ENCODE results near the gene PRICKLE3.
"Not testable (repeated sequence)": the region's sequence is repeated elsewhere in the genome, so short reads cannot be mapped to it uniquely, and the experiment has no call there.

PRICKLE3 gene

DNA sequence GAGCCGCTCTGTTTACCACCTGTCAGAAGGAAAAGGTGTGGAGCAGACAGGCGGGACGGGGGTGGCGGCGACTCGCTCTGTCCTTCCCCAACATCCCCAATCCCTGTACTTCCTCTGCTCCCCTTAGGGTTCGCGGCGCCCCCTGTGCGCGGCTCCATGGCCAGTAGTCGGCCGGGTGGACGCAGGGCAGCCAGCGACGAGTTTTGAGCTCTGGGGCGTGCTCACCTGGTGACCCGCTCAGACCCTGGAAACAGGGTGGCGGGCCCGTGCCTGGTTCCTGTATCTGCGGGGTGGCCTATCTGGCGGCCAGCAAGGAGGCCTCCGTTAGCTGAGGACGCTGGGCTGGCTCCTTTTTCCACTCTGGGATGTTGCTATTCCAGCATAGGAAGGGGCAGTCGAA lies 29.0 kb downstream of the PRICKLE3 start:
- DNase-seq (ENCODE audit: low read depth): no peak

DNA sequence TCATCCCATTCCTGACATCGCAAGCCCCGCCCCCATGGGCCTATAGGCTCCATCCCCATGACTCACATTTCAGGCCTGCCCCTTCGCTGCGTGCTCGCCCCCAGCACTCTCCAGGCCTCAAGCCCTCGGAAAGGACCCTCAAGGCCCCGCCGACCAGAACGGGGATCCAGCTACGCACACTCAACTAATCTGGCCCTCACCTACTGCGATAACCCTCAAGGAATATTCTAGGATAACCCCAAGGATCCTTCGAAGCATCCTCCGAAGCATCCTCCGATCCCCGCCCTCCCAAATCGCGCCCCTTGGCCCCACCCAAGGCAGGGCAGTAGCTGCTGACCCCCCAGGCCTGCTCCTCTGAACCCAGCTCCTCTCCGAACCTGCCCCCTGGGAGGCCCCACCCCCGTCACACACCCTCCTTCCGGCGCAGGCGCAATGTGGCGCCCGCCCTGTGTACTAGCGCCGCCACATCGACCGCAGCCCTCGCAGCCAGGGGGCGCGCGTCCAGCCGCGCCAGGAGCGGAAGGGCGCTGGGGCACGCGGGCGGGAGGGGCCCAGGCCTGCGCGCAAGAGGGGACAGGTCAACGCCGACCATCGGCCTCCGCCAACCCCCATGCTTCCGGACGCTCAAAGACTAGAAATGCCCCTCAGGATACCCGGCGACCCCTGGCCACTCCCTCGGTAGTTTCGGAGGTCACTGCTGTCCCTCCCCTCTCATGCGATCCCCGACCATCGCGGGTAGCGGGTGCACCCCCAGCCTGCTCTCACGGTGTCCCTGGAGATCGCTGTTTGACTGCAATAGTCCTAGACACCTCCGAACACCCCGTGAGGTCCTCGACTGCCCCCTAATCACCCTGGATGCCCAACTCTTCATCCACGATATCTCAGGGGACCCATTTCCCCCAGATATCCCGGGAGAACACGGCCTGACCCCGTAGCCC lies 30.0 kb downstream of the PRICKLE3 start:
- DNase-seq (ENCODE audit: low read depth): no peak

DNA sequence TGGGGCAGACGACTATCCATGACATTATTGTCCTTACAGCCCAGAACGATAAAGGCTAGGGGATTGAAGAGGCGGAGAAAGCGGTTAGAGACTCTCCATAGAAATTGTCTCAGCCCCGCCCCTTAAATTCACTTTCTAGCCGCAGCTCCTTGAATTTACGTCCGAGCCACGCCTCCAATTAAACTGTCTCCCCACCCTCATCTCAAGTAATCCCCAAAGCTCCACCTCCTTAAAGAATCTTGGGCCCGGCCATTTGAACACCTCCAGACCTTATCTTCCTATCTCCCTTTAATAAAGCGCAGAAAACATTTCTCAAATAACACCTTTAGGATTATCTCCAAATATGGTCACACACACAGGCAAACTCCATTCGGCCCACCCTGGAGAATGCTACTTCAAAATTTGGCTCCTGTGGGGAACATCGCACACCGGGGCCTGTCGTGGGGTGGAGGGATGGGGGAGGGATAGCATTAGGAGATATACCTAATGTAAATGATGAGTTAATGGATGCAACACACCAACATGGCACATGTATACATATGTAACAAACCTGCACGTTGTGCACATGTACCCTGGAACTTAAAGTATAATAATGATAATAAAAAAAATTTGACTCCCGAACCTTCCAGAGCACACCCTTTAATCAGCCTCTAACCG lies 30.8 kb downstream of the PRICKLE3 start:
- DNase-seq (ENCODE audit: low read depth): no peak

DNA sequence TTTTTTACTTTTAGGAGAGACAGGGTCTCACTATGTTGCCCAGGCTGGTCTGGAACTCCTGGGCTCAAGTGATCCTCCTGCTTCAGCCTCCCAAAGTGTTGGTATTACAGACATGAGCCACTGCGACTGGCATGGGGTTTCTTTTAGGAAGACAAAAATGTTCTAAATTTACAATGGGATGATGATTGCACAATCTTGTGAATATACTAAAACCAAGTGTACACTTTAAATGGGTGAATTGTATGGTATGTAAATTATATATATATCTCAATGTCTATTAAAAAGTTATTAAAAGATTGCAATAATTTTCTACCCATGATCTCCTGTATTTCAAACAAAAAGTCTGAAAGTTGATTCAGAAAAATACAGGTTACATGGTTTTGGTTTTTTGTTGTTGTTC lies 32.7 kb downstream of the PRICKLE3 start:
- DNase-seq (ENCODE audit: low read depth): no peak

DNA sequence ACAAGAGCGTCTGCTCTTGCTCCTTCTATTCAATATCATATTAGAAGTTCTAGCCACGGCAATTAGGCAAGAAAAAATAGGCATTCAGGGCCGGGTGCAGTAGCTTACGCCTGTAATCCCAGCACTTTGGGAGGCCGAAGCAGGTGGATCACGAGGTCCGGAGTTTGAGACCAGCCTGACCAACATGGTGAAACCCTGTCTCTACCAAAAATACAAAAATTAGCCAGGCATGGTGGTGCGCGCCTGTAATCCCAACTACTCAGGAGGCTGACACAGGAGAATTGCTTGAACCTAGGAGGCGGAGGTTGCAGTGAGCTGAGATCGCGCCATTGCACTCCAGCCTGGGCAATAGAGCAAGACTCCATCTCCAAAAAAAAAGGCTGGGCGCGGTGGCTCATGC lies 36.9 kb downstream of the PRICKLE3 start:
- not testable (repeated sequence) for DNase-seq (ENCODE audit: low read depth)

DNA sequence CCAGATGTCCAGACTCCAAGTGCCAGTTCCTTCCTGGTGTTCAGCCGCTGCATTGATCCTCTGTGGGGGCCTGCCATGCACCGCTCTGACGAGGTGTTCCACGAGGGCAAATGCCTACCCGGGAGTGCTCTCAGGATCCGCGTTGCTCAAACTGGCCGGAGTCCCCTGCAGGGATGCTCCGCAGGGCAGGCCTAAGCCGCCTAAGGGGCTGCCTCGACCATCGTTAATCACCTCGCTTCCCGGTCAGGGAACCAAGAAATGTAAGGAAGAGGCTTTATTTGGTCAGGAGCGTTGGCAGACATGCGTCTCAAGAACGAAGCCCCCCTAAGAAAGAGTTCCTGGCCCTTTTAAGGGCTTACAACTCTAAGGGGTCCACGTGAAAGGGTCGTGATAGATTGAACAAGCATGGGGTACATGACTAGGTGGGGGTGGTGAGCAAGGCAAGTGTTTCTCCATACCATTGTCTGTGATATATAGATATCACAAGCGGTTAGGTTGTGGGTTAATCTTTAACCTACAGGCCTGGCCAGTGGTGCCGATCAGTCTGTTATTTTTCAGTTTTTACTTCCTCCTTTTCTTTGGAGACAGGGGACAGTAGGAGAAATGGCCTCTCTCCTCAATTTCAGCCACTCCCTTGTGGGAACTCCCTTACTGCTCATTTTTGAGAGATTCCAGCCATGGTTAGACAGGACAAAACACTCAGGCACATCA lies 37.6 kb downstream of the PRICKLE3 start:
- DNase-seq (ENCODE audit: low read depth): not testable (repeated sequence)

DNA sequence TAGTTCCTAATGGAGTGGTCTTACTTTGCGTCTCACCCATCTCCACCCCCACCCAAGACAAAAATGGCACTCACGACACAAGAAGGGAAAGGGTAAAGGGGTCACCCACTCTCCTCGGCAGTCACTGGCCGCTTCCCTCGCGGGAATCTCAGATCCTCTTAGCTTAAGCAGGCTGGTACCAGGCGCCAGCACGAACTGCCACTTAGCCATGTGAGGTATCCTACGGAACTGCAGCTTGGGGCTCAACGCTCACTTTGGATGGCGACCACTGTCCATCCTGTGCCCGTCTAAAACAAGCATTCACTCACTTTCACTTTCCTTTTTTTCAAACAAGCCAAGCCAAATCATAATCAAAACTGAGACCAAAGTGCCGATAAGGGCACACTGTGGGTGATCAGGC lies 38.2 kb downstream of the PRICKLE3 start:
- DNase-seq (ENCODE audit: low read depth): no peak

DNA sequence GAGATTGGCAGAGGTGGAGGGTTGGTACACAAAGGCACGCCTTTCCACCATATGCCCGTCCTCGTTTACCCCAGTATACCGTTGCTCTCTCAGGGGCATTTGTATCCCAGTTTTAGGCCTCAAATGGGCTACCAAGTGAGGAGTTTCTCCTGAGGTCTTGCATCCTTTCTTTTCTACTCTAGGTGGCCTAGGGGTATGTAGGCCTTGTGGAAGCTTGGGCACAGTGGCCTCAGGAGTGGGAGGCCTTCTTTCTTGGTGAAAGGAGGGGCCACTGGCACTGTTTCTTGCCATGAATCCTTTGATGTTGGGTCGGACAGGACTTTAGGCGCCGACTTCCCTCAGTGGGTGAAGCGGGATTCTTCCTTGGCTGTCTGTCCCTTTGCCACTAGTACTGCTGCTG lies 38.9 kb downstream of the PRICKLE3 start:
- DNase-seq (ENCODE audit: low read depth): no peak

DNA sequence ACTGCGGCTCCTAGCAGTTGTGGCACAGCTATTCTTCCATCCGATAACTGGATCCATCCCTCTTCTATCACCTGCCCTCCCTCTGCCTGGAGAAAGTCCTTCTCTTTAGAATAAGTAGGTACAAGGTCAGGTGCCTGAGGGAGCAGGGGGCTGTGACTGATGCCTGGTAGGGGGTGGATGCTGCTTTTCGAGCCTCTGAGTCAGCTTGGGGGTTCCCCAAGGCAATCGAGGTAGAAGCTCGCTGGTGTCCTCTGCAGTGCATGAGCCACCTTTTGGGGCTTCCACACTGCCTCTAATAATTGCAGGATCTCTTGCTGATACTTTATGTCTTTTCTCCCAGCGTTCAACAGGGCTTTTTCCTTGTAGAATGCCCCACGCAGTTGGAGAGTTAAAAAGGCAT lies 43.0 kb downstream of the PRICKLE3 start:
- DNase-seq (ENCODE audit: low read depth): not testable (repeated sequence)

DNA sequence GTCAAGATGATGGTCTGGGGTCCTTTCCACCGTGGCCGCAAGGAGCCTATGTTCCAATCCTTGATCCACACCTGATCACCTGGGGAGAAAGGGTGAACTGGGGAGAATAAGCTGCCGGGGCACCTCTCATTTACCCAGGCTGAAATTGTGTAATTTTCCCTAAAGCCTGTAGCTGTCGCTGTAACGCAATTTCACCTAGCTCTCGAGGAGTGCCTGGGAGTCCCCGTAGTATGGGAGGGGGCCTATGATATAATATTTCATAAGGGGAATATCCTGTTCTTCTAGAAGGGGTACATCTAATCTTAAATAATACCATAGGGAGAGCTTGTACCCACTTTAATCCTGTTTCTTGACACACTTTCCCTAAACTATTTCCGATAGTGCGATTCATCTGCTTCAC lies 43.9 kb downstream of the PRICKLE3 start:
- not testable (repeated sequence) for DNase-seq (ENCODE audit: low read depth)

DNA sequence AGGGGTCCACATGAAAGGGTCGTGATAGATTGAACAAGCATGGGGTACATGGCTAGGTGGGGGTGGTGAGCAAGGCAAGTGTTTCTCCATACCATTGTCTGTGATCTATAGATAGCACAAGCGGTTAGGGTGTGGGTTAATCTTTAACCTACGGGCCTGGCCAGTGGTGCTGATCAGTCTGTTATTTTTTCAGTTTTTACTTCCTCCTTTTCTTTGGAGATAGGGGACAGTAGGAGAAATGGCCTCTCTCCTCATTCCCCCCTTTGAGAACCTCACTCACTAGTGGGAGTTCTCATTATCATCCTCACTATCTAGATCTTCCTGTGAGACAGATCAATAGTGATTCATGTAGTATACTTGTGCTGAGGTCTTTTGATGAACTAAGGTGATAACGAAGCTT lies 46.5 kb downstream of the PRICKLE3 start:
- no peak for DNase-seq (ENCODE audit: low read depth)

DNA sequence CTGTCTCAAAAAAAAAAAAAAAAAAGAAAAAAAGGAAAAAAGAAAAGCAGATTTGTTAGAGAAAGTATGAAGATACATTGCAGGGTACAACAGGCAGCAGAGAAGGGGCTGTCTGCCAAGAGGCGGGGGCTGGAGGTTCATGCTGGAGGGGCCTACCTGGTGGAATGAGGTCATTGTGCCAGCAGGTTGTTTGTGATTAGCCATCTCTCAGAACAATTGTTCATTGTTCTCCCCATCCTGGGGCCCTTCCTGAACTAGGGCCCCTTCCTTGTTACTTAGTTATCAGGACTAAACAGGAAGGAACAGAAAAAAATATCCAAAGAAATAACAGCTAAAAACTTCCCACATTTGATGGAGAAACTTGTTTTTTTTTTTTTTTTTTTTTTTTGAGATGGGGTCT lies 48.7 kb downstream of the PRICKLE3 start:
- DNase-seq (ENCODE audit: low read depth): no peak

DNA sequence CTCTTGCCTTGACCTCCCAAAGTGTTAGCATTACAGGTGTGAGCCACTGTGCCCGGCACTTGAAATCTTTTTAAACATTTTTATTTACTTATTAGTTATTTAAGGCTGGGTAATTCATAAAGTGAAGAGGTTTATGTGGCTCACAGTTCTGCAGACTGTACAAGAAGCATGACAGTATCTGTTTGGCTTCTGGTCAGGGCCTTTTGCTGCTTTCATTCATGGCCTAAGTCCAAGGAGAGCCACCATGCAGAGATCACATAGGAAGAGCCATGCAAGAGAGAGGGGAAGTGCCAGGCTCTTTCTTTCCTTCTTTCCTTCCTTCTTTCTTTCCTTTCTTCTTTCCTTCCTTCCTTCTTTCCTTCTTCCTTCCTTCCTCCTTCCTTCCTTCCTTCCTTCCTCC lies 52.4 kb downstream of the PRICKLE3 start:
- DNase-seq (ENCODE audit: low read depth): no peak

DNA sequence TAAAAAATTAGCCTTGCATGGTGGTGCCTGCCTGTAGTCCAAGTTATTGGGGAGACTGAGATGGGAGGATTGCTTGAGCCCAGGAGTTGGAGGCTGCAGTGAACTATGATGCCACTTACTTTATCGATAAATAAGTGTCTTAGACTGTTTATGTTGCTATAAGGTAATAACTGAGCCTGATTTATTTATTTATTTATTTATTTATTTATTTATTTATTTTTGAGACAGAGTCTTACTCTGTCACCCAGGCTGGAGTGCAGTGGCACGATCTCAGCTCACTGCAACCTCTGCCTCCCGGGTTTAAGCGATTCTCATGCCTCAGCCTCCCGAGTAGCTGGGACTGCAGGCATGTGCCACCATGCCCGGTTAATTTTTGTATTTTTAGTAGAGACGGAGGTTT lies 53.9 kb downstream of the PRICKLE3 start:
- DNase-seq (ENCODE audit: low read depth): not testable (repeated sequence)

DNA sequence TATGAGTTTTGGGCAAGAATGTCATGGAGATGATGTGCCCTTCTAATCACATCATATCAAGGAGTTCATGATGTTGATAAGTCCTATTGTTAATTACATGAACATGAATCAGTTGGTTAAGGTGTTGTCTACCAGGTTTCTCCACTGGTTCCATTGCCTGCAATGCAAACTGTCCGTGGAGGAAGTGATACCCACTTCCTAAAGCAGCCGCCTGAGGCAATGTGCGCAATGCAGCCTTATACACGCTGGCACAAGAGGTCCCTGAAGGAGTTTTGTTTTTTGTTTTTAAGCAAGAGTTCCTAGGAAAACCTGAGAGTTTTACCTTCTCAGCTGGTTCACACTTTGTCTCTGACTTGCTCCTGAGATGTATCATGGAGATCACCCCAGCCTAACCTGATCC lies 56.7 kb downstream of the PRICKLE3 start:
- no peak for DNase-seq (ENCODE audit: low read depth)

DNA sequence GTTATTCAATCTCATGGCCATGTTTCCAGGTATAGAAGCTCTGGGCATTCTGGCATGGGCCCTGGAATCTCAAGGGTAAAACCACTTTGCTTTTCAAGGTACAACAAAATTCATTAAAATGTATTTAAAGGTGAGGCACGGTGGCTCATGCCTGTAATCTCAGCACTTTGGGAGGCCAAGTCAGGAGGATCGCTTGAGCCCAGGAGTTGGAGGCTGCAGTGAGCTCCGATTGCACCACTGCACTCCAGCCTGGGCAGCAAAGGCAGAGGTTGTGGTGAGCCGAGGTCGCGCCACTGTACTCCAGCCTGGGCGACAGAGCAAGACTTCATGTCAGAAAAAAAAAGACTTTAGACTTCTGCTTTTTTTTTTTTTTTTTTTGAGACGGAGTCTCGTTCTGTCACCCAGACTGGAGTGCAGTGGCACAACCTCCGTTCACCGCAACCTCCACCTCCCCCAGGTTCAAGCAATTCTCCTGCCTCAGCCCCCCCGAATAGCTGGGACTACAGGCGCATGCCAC lies 58.4 kb downstream of the PRICKLE3 start:
- not testable (repeated sequence) for DNase-seq (ENCODE audit: low read depth)
